Aorta (tissue), 5 donors: ENCODE data around the gene PIGK. TPM values are rescaled to one million over a fixed set of nuclear protein-coding genes. Genes with fewer than 3 reads are reported as not detected.

Experiments
- ATAC-seq: fragments of 200-7000 bp; cut with Tn5 transposase; one replicate; pipeline ENCODE4 v1.9.1; 2022; ENCODE audit warnings: moderate library complexity; ENCODE audit not compliant: low FRiP score
- DNase-seq, 2 donors: peaks; one replicate each; pipeline ENCODE4 v3.0.0-alpha.2; 2020
- H3K27ac ChIP-seq, 2 donors: one replicate each; pipeline ENCODE4 v1.5.1; 2013; ENCODE audit warnings: low read length in 2 of 2, mild to moderate bottlenecking in 2 of 2, moderate library complexity in 2 of 2, control low read depth in 1 of 2, inconsistent platforms in 1 of 2, low read depth in 1 of 2
- H3K27me3 ChIP-seq, 2 donors: one replicate each; pipeline ENCODE4 v1.6.1; 2013; ENCODE audit warnings: control low read depth in 1 of 2, low read length in 1 of 2, mild to moderate bottlenecking in 1 of 2, moderate library complexity in 1 of 2; ENCODE audit not compliant: insufficient read depth in 2 of 2, control insufficient read depth in 1 of 2
- H3K36me3 ChIP-seq, 2 donors: one replicate each; pipeline ENCODE4 v1.6.1; 2013; ENCODE audit warnings: control low read depth in 1 of 2, low read length in 1 of 2, mild to moderate bottlenecking in 1 of 2; ENCODE audit not compliant: insufficient read depth in 2 of 2, control insufficient read depth in 1 of 2
- H3K4me1 ChIP-seq, 2 donors: one replicate each; pipeline ENCODE4 v1.6.1; 2013; ENCODE audit warnings: low read length in 2 of 2, control low read depth in 1 of 2, mild to moderate bottlenecking in 1 of 2, moderate library complexity in 1 of 2; ENCODE audit not compliant: insufficient read depth in 2 of 2, control insufficient read depth in 1 of 2
- H3K4me3 ChIP-seq, 2 donors: one replicate each; pipeline ENCODE4 v1.5.1; 2013; ENCODE audit warnings: low read length in 2 of 2, control low read depth in 1 of 2, mild to moderate bottlenecking in 1 of 2
- H3K9me3 ChIP-seq: one replicate; pipeline ENCODE4 v1.6.1; 2013; ENCODE audit warnings: mild to moderate bottlenecking, low read length; ENCODE audit not compliant: control insufficient read depth
- WGBS, 2 donors: extraction: QIAGEN DNeasy Blood & Tissue Kit; methylation state at CpG; one replicate each; pipeline ENCODE4 v1.1.7; 2013; 5-methylcytosine and 5-hydroxymethylcytosine counted together
- intact Hi-C, 2 donors: fragments of 100-400 bp; cut with DNase I; formaldehyde crosslinking; loops; one replicate each; pipeline versions ENCODE4 v1.14.2 to v1.15.0; 2022
- long read RNA-seq, 2 donors: library from polyadenylated mRNA; unstranded; transcript quantifications; one replicate each; pipeline ENCODE4 v2.0.0, GENCODE V29; 2020 to 2021
- polyA plus RNA-seq, 2 donors: library from polyadenylated mRNA; stranded (reverse); fragments of 200-250 nt; gene quantifications; one replicate each; pipeline ENCODE4 v1.2.3, GENCODE V29; 2013
- total RNA-seq, 2 donors: library from RNA; stranded (reverse); fragmentation: NEBNext Ultra II Directional; extraction: Animal tissue kit (Norgen Biotek cat#: 25700); gene quantifications; one replicate each; pipeline ENCODE4 v1.2.1, GENCODE V29; 2021
- donor health status: healthy with polysubstance abuse.
- donor health status: Bipolar disorder and iron deficiency.
- donor health status: DM: no; HTN: no; CAD: no.
- donor health status: DM: no; HTN: no; CAD: no.
- donor health status: DM: yes; HTN: yes; CAD: no.

PIGK gene
- 10 to 100 TPM; 30.6 to 30.8 TPM for total RNA-seq
- polyA plus RNA-seq: 10 to 100 TPM; 21.3 to 33.2 TPM
- long read RNA-seq, donor 1, full-length matches to known transcripts: 72 of 83 reads
- long read RNA-seq, donor 1, partial matches to known transcripts: 2 of 83 reads
- long read RNA-seq, donor 1, other reads (novel, unspliced or antisense): 9 of 83 reads
- long read RNA-seq, donor 2, full-length matches to known transcripts: 10 of 14 reads
- long read RNA-seq, donor 2, partial matches to known transcripts: 1 of 14 reads
- long read RNA-seq, donor 2, other reads (novel, unspliced or antisense): 3 of 14 reads

DNA sequence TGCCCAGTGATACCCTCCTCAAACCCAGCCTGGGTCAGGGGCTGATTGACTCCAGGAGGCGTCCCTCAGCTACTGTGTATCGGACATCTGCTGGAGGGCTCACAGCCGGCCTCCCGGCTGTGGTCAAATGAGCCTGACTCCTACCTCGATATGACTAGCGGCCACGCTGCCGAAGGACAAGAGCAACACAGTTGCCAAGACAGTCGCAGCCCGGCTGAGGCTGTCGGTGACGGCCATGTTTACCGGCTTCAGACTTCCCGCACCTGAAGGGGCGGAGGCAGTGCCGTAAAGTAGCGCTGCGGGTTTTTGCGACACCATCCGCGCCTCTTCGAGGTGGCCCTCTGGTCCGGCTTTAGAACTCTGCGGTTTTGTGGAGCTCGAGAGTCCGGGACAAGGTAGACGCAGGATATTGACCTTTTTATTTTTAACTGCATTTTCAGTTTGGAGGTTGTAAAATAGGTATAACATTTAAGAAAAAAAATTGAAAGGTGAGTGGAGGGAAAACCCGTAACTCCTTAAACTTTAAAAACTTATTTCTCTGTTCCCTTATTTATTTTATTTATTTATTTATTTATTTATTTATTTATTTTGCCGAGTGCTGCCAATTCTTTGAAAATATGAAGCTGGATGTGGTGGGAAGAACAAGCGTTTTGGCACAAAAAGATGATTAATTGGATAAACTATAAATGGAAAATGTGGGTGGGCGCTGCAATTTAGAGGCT, at the start of gene PIGK:
PIGK (minus strand) TSS at position 265 of the 722 bp plus-strand sequence; CDS start at position 237, 28 bp downstream.
- Histone ChIP-seq H3K9me3 (no peaks in the 10 kb centered on the region), H3K36me3 (no peaks in the 10 kb centered on the region), H3K4me3 (peak within 1 kb of the TSS; percentile 89 to 94), H3K27me3 (no peaks in the 10 kb centered on the region), H3K4me1 (peaks cover 0 to 5% of the 10 kb centered on the region in 2 donors), H3K27ac (peak within 1 kb of the TSS; percentile 39 to 80)
- 0% methylated on average over 31 of the region's 31 CpGs for WGBS, 2 donors
- ATAC-seq (peak; percentile 96), DNase-seq (peak; percentile 90 to 95)
- intact Hi-C loops: no loop called here

DNA sequence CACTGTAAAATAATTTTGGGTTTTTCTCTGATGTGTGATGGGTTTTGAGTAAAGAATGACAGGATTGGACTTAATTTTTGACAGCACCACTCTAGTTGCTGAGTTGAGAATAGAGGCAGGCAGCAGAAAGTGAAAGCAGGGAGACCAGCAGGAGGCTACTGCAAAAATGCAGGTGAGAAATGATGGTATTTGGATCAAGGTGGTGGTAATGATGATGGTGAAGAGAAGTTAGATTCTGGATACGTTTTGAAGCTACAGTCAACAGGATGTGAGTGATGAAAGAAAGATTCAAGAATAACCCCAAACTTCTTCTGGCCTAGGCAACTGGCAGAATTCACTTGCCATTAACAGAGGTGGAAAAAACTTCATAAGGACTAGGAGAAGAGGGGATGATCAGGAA, 47.8 kb upstream of the PIGK start:
- Histone ChIP-seq H3K27me3 (no peaks in the 10 kb centered on the region), H3K4me3 (no peak overlapping the region), H3K36me3 (no peaks in the 10 kb centered on the region), H3K27ac (no peak overlapping the region), H3K9me3 (no peaks in the 10 kb centered on the region), H3K4me1 (no peaks in the 10 kb centered on the region)
- intact Hi-C loops: no loop called here
- DNase-seq (no peak), ATAC-seq (no peak)
- WGBS, 2 donors: 47 to 50% methylated on average over 1 of the region's 1 CpG

DNA sequence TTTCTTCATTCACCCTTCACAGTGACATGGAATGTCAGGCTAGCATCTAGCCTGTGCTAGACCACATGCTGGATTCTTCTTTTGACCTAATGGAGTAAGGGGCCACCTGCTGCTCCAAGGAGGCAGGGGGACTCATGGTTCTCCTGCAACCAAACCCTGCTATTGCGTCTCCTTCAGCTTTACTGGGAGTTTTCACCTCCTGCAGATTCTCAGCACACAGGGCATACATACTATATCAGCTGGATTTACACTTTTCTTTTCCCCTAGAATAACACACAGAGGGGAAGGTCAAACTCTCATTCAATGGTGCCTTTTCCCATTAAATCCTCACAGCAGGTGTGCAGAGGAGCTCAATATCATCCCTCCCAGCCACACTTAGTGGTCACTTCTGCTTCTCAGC, 46.0 kb upstream of the PIGK start:
- H3K4me3 ChIP-seq: no peak overlapping the region
- H3K36me3 ChIP-seq: no peaks in the 10 kb centered on the region
- H3K27ac ChIP-seq: no peak overlapping the region
- no peaks in the 10 kb centered on the region for H3K27me3 ChIP-seq
- 23 to 29% methylated on average over 1 of the region's 1 CpG for WGBS, 2 donors
- no peaks in the 10 kb centered on the region for H3K9me3 ChIP-seq
- H3K4me1 ChIP-seq: no peaks in the 10 kb centered on the region
- no peak for DNase-seq
- no peak for ATAC-seq
- intact Hi-C loops: no loop called here

DNA sequence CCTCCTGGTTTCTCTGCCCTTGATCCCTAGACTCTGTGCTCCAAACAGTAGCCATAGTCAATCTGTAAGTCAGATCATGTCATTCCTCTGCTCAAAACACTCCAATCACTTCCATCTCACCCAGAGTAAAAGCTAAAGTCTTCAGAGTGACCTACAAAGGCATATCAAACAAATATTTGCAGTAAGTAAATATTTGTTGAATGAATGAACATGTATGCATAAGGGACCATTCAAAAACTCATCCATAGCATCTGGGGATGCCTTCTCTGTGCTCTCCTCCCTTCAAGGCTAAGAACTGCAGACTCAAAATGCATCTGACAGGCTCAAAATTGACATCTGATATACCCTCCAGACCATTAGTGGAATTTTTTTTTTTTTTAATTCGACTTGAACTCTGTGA, 44.5 kb upstream of the PIGK start:
- H3K27ac ChIP-seq: no peak overlapping the region
- intact Hi-C loops: no loop called here
- ATAC-seq: no peak
- H3K27me3 ChIP-seq: peaks cover 0 to 1% of the 10 kb centered on the region in 2 donors
- whole genome bisulfite sequencing, 2 donors: 66 to 75% methylated on average over 1 of the region's 1 CpG
- H3K36me3 ChIP-seq: no peaks in the 10 kb centered on the region
- no peaks in the 10 kb centered on the region for H3K4me1 ChIP-seq
- no peak for DNase-seq
- no peak overlapping the region for H3K4me3 ChIP-seq
- no peaks in the 10 kb centered on the region for H3K9me3 ChIP-seq

DNA sequence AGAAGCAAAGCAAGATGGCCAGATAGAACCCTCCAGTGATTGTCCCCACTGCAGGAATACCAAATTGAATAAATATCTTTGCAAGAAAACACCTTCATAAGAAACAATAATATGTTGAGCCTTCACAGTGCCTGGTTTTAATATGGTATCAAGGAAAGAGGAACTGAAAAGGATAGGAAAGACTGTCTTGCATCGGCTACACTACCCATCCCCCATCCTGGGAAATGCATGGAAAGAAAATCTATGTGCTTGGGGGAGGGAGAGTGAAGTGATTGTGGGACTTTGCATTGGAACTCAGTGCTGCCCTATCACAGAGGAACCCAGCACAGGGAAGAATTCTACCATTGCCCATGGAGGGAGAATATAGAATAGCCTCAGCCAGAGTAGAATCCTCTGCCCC, 34.0 kb upstream of the PIGK start:
- WGBS, 2 donors: 84 to 85% methylated on average over 1 of the region's 1 CpG
- DNase-seq (no peak), ATAC-seq (no peak)
- H3K4me1 ChIP-seq: no peaks in the 10 kb centered on the region
- H3K4me3 ChIP-seq: no peak overlapping the region
- intact Hi-C loops: no loop called here
- no peaks in the 10 kb centered on the region for H3K36me3 ChIP-seq
- peaks cover 6% of the 10 kb centered on the region for H3K9me3 ChIP-seq
- H3K27ac ChIP-seq: no peak overlapping the region
- no peaks in the 10 kb centered on the region for H3K27me3 ChIP-seq

DNA sequence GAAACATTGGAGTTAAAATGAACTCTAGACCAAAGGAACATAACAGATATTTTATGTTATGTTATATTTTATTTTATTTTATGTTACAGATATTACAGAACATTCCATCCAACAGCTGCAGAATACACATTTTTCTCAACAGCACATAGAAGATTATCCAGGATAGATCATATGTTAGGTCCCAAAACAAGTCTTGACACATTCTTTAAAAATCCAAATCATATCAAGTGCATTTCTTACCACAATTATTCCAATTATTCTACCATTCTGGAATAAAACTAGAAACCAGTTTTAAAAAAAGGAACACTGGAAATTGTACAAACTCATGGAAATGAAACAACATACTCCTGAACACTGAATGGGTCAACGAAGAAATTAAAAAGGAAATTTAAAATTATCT, 30.9 kb upstream of the PIGK start:
- Histone ChIP-seq H3K4me1 (no peaks in the 10 kb centered on the region), H3K27me3 (no peaks in the 10 kb centered on the region), H3K4me3 (no peak overlapping the region), H3K36me3 (no peaks in the 10 kb centered on the region), H3K27ac (no peak overlapping the region), H3K9me3 (peaks cover 10% of the 10 kb centered on the region)
- DNase-seq (no peak), ATAC-seq (no peak)
- intact Hi-C loops: no loop called here
- WGBS, 2 donors: 84 to 89% methylated on average over 1 of the region's 1 CpG

DNA sequence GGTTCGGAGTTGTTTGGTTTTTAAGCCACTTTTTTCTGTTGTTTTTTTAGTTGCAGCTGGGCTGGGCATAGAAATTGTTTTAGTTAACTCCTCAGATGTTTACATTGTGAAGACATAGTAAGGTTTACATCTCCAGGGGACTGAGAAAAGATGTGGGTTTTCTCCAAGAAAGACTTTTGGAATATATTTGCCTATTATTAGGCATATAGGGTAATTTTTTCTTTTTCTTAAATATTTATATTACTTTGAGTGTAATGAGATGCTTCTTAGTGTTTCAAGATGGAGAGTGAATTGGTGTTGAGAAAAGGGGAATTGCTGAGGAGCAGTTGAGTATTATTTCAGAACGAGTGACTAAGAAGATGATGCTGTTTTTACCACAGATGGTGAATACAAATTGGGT, 26.6 kb upstream of the PIGK start:
- H3K4me1 ChIP-seq: no peaks in the 10 kb centered on the region
- DNase-seq (no peak), ATAC-seq (no peak)
- H3K36me3 ChIP-seq: no peaks in the 10 kb centered on the region
- no peak overlapping the region for H3K27ac ChIP-seq
- intact Hi-C loops: no loop called here
- no peaks in the 10 kb centered on the region for H3K27me3 ChIP-seq
- no peak overlapping the region for H3K4me3 ChIP-seq
- 48 to 52% methylated on average over 2 of the region's 2 CpGs for WGBS, 2 donors
- peaks cover 4% of the 10 kb centered on the region for H3K9me3 ChIP-seq

DNA sequence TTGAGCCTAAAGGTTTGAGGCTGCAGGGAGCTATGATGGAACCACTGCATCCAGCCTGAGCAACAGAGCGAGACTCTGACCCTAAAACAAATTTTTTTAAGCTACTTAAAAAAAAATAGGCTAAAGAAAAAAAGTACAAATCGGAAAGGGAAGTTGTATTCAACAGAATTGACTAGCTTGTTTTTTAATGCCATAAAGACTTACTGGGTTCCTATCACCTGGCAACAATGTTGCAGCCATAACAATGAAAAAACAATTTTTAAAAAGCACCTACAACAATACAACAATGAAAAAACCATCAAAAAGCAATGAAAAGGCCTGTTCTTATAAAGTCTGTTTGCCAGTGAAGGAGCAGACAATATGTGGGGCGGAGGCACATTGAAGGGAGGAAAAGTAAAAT, 20.1 kb upstream of the PIGK start:
- H3K9me3 ChIP-seq: no peaks in the 10 kb centered on the region
- intact Hi-C loops: no loop called here
- WGBS, 2 donors: 62 to 89% methylated on average over 3 of the region's 3 CpGs

DNA sequence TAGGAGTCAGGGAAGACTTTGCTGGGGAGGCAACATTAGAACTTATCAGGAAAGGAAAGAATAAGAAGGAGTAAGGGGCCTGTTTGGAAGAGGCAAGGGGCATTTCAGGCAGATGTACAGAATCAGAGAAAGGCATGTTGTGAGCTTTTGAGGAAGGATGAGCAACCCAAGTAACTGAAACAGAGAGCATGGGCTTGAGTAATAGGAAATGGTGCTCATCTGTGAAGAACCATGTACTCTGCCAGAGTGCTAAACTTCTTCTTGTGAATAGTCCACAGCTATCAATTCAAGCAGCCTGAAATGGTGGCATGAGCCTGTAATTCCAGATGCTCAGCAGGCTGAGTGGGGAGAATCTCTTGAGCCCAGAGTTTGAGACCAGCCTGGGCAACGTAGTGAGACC, 19.2 kb upstream of the PIGK start:
- Histone ChIP-seq H3K27ac (no peak overlapping the region), H3K4me1 (no peaks in the 10 kb centered on the region), H3K36me3 (no peaks in the 10 kb centered on the region), H3K9me3 (no peaks in the 10 kb centered on the region), H3K4me3 (no peak overlapping the region), H3K27me3 (no peaks in the 10 kb centered on the region)
- WGBS, 2 donors: 67 to 80% methylated on average over 1 of the region's 1 CpG
- ATAC-seq: no peak
- DNase-seq: no peak
- intact Hi-C loops: no loop called here

More for the DNA sequence above, 20.1 kb upstream of the PIGK start:
- no peak for ATAC-seq
- no peak for DNase-seq
- Histone ChIP-seq H3K4me1 (no peaks in the 10 kb centered on the region), H3K36me3 (no peaks in the 10 kb centered on the region), H3K4me3 (no peak overlapping the region), H3K27me3 (no peaks in the 10 kb centered on the region), H3K27ac (no peak overlapping the region)
